GM19240 (cell line): ENCODE results near the gene CEACAM16.

ENCODE experiments used
- DNase-seq: peaks from one replicate; pipeline ENCODE4 v3.0.0; 2011; ENCODE audit warnings: low spot score; ENCODE audit not compliant: insufficient read length

Gene CEACAM16

DNA sequence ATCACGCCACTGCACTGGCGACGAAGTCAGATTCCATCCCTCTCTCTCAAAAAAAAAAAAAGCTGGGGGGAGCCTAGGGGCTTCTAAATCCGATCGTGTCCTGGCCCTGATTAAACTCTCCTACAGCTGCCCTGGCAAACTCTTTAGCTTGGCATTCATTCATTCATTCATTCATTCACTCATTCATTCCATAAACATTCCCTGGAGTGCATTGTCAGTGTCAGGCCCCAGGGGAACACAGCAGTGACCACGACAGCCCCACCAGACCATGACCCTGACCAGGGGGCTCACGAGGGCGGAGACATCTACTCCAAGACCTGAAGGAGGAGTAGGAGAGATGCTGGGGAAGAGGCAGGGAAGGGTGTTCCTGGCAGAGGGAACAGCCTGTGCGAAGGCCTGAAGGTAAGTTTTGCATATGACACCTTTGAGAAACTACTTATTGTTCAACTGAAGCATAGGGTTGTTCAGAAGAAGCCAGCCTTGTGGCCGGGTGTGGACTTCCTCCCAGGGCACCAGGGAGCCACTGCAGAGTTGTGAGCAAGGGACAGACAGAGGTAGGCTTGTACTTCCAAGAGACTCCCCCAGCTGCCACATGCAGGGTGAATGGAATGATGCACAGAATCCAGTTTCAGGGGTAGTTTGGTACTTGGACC, 24.5 kb downstream of the CEACAM16 start:
- DNase-seq = no peak

- peak; percentile 79 for DNase-seq
Observed at GRCh38 chr19:44723952-44724319, 25.0 kb downstream of the CEACAM16 start.

DNA sequence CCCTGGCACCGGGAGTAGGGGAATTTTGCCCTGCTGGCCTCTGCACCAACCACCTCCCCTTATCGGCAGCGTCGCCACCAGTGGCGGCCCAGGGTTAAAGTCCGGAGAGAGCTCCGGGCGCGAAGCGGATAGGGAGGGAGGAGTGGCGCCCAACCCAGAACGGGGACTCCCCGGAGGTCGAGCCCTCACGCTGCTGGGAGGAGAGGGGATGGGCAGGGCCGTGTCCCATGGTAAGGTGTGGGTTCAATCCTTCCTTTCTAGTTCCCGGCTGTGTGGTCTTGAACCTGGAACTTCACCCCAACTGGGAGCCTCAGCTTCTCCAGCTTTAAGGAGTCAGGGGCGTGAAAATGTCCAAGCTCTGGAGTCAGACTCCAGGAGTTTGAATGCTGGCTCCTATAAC, 26.3 kb downstream of the CEACAM16 start:
- no peak for DNase-seq

GRCh38 chr19:44725684-44726083, 26.7 kb downstream of the CEACAM16 start:
- DNase-seq = no peak

- no peak for DNase-seq
Observed at GRCh38 chr19:44726465-44726864, 27.5 kb downstream of the CEACAM16 start.

GRCh38 chr19:44728178-44728577, 29.2 kb downstream of the CEACAM16 start:
- DNase-seq = no peak

DNA sequence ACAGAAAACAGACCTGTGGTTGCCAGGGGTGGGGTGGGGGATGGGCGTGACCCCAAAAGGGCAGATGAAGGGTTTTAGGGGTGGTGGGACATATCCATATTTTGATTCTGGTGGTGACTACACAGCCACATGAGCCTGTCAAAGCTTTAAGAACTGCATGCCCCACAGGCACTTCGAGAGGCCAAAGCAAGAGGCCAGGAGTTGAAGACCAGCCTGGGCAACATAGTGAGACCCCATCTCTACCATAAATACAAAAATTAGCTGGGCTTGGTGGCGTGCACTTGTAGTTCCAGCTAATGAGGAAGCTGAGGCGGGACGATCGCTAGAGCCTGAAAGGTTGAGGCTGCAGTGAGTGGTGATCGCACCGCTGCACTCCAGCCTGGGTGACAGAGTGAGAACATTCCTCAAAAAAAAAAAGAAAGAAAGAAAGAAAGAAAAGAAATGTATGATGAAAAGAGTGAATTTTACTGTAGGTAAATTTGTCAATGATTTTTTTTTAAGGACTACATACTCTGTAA, 30.6 kb downstream of the CEACAM16 start:
- no peak for DNase-seq

DNA sequence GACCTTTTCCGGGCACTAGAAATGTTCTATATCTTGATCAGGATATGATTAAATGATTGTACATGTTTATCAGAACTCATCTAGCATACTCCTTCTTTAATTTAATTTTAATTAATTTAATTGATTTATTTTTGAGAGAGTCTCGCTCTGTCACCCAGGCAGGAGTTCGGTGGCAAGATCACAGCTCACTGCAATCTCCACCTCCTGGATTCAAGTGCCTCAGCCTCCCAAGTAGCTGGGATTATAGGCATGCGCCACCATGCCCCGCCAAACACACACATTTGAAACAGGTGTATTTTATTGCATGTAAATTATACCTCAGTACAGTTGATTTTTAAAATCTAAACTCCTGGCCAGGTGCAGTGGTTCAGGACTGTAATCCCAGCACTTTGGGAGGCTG, 32.1 kb downstream of the CEACAM16 start:
- no peak for DNase-seq

DNA sequence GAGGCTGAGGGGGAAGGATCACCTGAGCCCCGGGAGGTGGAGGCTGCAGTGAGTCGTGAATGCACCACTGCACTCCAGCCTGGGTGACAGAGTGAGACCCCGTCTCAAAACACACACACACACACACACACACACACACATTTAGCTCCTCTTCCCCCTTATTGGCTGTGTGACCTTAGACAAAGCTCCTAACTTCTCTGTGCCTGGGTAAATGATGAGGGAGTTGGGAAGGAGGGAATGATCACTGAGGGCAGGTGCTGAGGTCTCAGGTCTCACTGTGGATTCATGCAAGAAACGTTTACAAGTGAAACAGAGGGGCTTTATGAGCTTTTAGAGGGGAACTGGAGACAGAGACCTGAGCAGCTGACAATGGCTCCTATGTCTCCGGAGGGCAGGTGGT, 32.7 kb downstream of the CEACAM16 start:
- no peak for DNase-seq

GRCh38 chr19:44732235-44733014, 33.5 kb downstream of the CEACAM16 start:
- no peak for DNase-seq

GRCh38 chr19:44734357-44734756, 35.4 kb downstream of the CEACAM16 start:
- no peak for DNase-seq

- no peak for DNase-seq
Observed at GRCh38 chr19:44735011-44735410, 36.1 kb downstream of the CEACAM16 start.

- no peak for DNase-seq
Observed at GRCh38 chr19:44737238-44738071, 38.5 kb downstream of the CEACAM16 start.

GRCh38 chr19:44738136-44738535, 39.2 kb downstream of the CEACAM16 start:
- no peak for DNase-seq

- no peak for DNase-seq
Observed at GRCh38 chr19:44738603-44739558, 39.9 kb downstream of the CEACAM16 start.

GRCh38 chr19:44740351-44740824, 41.4 kb downstream of the CEACAM16 start:
- no peak for DNase-seq

GRCh38 chr19:44741258-44741731, 42.3 kb downstream of the CEACAM16 start:
- DNase-seq = no peak

- DNase-seq = no peak
Observed at GRCh38 chr19:44741841-44742329, 42.9 kb downstream of the CEACAM16 start.

DNA sequence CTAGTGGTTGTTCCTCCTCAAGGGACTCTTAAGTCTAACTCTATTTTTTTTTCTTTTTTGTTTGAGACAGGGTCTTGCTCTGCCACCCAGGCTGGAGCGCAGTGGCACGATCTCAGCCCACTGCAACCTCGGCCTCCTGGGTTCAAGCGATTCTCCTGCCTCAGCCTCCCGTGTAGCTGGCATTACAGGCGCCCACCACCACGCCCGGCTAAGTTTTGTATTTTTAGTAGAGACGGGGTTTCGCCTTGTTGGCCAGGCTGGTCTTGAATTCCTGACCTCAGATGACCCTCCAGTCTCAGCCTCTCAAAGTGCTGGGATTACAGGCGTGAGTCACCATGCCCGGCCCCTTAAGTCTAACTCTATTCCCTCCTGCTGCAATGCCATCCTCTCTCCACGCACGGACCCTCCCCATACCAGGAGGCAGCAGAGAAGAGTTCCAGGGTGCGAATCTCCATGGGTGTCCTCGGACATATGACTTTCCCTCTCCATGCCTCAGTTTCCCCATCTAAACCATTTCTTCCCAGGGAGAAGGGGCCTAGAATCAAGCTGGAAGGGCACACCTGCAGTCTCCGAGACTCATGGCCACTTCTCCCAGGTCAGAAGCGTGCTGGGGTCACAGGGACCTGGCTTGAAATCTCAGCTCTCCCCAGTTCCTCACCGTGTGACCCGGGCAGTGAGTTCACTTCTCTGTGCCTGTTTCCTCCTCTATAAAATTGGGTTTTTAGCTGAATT, 43.5 kb downstream of the CEACAM16 start:
- DNase-seq = no peak
